Neural progenitor cell (in vitro differentiated cells): ENCODE data around the gene FZD10.

ENCODE experiments used
- CTCF ChIP-seq: fragments of 200-600 bp; sonication (generic); IDR thresholded peaks from 2 replicates; pipeline ENCODE4 v1.5.1; 2017; ENCODE audit warnings: antibody characterized with exemption, mild to moderate bottlenecking
- EZH2 ChIP-seq: fragments of 200-600 bp; sonication (generic); IDR thresholded peaks from 2 replicates; pipeline ENCODE4 v1.6.1; 2017; ENCODE audit warnings: antibody characterized with exemption, mild to moderate bottlenecking, moderate library complexity
- EZH2phosphoT487 ChIP-seq: fragments of 200-600 bp; sonication (generic); IDR thresholded peaks from 2 replicates; pipeline ENCODE4 v1.6.1; 2017; ENCODE audit warnings: antibody characterized with exemption

- TF ChIP-seq CTCF = no peak
- TF ChIP-seq EZH2 = no peak
- TF ChIP-seq EZH2phosphoT487 = no peak
Measured at GRCh38 chr12:130169924-130170323, 7.7 kb downstream of the FZD10 start.
